ENCODE measurements around the gene HAVCR2. TPM values are rescaled to one million over a fixed set of nuclear protein-coding genes. Genes with fewer than 3 reads are reported as not detected.
A peak's percentile ranks its signal among the peaks of the same experiment; 100 is the strongest.
"Not testable (repeated sequence)": the region's sequence is repeated elsewhere in the genome, so short reads cannot be mapped to it uniquely, and the experiment has no call there.

The HAVCR2 gene
- total RNA-seq, 1 experiment from 2014 or later: 0.17 TPM

GRCh38 chr5:157088342-157088990 lies 20.4 kb downstream of the HAVCR2 start:
- no peak for DNase-seq (ENCODE audit: low read depth)

GRCh38 chr5:157086751-157087359 lies 22.0 kb downstream of the HAVCR2 start:
- no peak for DNase-seq (ENCODE audit: low read depth)

GRCh38 chr5:157085930-157086329 lies 22.9 kb downstream of the HAVCR2 start:
- no peak for DNase-seq (ENCODE audit: low read depth)

GRCh38 chr5:157080286-157080685 lies 28.6 kb downstream of the HAVCR2 start:
- DNase-seq (ENCODE audit: low read depth): no peak

- peak; percentile 61 for DNase-seq (ENCODE audit: low read depth)
Measured at GRCh38 chr5:157076558-157076957, 32.3 kb downstream of the HAVCR2 start.

- no peak for DNase-seq (ENCODE audit: low read depth)
Measured at GRCh38 chr5:157072508-157072907, 36.3 kb downstream of the HAVCR2 start.

- no peak for DNase-seq (ENCODE audit: low read depth)
Measured at GRCh38 chr5:157069949-157070348, 38.9 kb downstream of the HAVCR2 start.

GRCh38 chr5:157068785-157069184 lies 40.1 kb downstream of the HAVCR2 start:
- DNase-seq (ENCODE audit: low read depth): no peak

- DNase-seq (ENCODE audit: low read depth): no peak
Measured at GRCh38 chr5:157068339-157068738, 40.5 kb downstream of the HAVCR2 start.

GRCh38 chr5:157067005-157067404 lies 41.8 kb downstream of the HAVCR2 start:
- no peak for DNase-seq (ENCODE audit: low read depth)

GRCh38 chr5:157066080-157066479 lies 42.8 kb downstream of the HAVCR2 start:
- no peak for DNase-seq (ENCODE audit: low read depth)

GRCh38 chr5:157063776-157064430 lies 44.9 kb downstream of the HAVCR2 start:
- no peak for DNase-seq (ENCODE audit: low read depth)

GRCh38 chr5:157059891-157060290 lies 49.0 kb downstream of the HAVCR2 start:
- no peak for DNase-seq (ENCODE audit: low read depth)

GRCh38 chr5:157059093-157059539 lies 49.7 kb downstream of the HAVCR2 start, which contains the start of gene HAVCR1:
Gene HAVCR1 (minus strand): TSS chr5:157059116. CDS start chr5:157057943, 1,173 bp downstream.
- no peak for DNase-seq (ENCODE audit: low read depth)

GRCh38 chr5:157057459-157058370 lies 51.1 kb downstream of the HAVCR2 start:
- DNase-seq (ENCODE audit: low read depth): no peak

- not testable (repeated sequence) for DNase-seq (ENCODE audit: low read depth)
Measured at GRCh38 chr5:157056848-157057247, 52.0 kb downstream of the HAVCR2 start.

GRCh38 chr5:157051604-157052245 lies 57.1 kb downstream of the HAVCR2 start:
- DNase-seq (ENCODE audit: low read depth): no peak

GRCh38 chr5:157050050-157050449 lies 58.8 kb downstream of the HAVCR2 start:
- DNase-seq (ENCODE audit: low read depth): no peak

- DNase-seq (ENCODE audit: low read depth): no peak
Measured at GRCh38 chr5:157049605-157050004, 59.2 kb downstream of the HAVCR2 start.

GRCh38 chr5:157047898-157048297 lies 60.9 kb downstream of the HAVCR2 start:
- no peak for DNase-seq (ENCODE audit: low read depth)

GRCh38 chr5:157047016-157047415 lies 61.8 kb downstream of the HAVCR2 start:
- DNase-seq (ENCODE audit: low read depth): not testable (repeated sequence)

All from LHCN-M2 (cell line).